KMS-11 (cell line): ENCODE results near the gene TMEM131.
"Not testable (repeated sequence)": the region's sequence is repeated elsewhere in the genome, so short reads cannot be mapped to it uniquely, and the experiment has no call there.

Source experiments
- H2AFZ ChIP-seq: fragments of 200-600 bp; sonication (generic); 2 replicates; pipeline ENCODE4 v1.6.1; 2016; ENCODE audit warnings: antibody characterized with exemption, mixed run types, low read depth
- H3K27ac ChIP-seq: fragments of 200-600 bp; sonication (generic); 2 replicates; pipeline ENCODE4 v1.6.1; 2016; ENCODE audit warnings: mild to moderate bottlenecking, mixed run types
- H3K27me3 ChIP-seq: fragments of 200-600 bp; sonication (generic); 2 replicates; pipeline ENCODE4 v1.6.1; 2017; ENCODE audit warnings: mild to moderate bottlenecking, low read depth, mixed run types, moderate library complexity; ENCODE audit not compliant: insufficient read depth
- H3K36me3 ChIP-seq: fragments of 200-600 bp; sonication (generic); 2 replicates; pipeline ENCODE4 v1.6.1; 2017; ENCODE audit warnings: mild to moderate bottlenecking, mixed run types; ENCODE audit not compliant: insufficient read depth
- H3K4me1 ChIP-seq: fragments of 200-600 bp; sonication (generic); 2 replicates; pipeline ENCODE4 v1.6.1; 2016; ENCODE audit warnings: mild to moderate bottlenecking, low read depth, mixed run types; ENCODE audit not compliant: poor library complexity, severe bottlenecking
- H3K4me2 ChIP-seq: fragments of 200-600 bp; sonication (generic); 2 replicates; pipeline ENCODE4 v1.7.0; 2016; ENCODE audit warnings: mild to moderate bottlenecking, mixed run types
- H3K4me3 ChIP-seq: fragments of 200-600 bp; sonication (generic); IDR thresholded peaks from 2 replicates; pipeline ENCODE4 v1.6.1; 2017; ENCODE audit warnings: low read depth, low read length, mixed read lengths; ENCODE audit not compliant: insufficient read depth
- H3K79me2 ChIP-seq: fragments of 200-600 bp; sonication (generic); 2 replicates; pipeline ENCODE4 v1.6.1; 2016; ENCODE audit warnings: low read depth, mixed run types; ENCODE audit not compliant: insufficient read depth
- H3K9ac ChIP-seq: fragments of 200-600 bp; sonication (generic); 2 replicates; pipeline ENCODE4 v1.6.1; 2016; ENCODE audit warnings: mild to moderate bottlenecking, mixed run types
- H4K20me1 ChIP-seq: fragments of 200-600 bp; sonication (generic); 2 replicates; pipeline ENCODE4 v1.6.1; 2016; ENCODE audit warnings: mild to moderate bottlenecking, mixed run types; ENCODE audit not compliant: insufficient read depth
- TF ChIP-seq, protein P1 (sequence below): fragments of 200-600 bp; sonication (generic); conservative IDR thresholded peaks from 2 replicates; pipeline ENCODE4 v1.6.1; 2017; ENCODE audit warnings: low read depth, mild to moderate bottlenecking, antibody characterized with exemption, low read length, moderate library complexity, mixed read lengths

Gene TMEM131

GRCh38 chr2:97849881-97850528 is 145.7 kb downstream of the TMEM131 start:
- peaks cover 11% of the 10 kb centered on the region for H3K4me1 ChIP-seq
- no peak overlapping the region for H2AFZ ChIP-seq
- no peaks in the 10 kb centered on the region for H3K27me3 ChIP-seq
- H3K4me3 ChIP-seq = no peak overlapping the region
- no peak overlapping the region for H3K4me2 ChIP-seq
- no peaks in the 10 kb centered on the region for H3K79me2 ChIP-seq
- TF ChIP-seq, protein P1, sequence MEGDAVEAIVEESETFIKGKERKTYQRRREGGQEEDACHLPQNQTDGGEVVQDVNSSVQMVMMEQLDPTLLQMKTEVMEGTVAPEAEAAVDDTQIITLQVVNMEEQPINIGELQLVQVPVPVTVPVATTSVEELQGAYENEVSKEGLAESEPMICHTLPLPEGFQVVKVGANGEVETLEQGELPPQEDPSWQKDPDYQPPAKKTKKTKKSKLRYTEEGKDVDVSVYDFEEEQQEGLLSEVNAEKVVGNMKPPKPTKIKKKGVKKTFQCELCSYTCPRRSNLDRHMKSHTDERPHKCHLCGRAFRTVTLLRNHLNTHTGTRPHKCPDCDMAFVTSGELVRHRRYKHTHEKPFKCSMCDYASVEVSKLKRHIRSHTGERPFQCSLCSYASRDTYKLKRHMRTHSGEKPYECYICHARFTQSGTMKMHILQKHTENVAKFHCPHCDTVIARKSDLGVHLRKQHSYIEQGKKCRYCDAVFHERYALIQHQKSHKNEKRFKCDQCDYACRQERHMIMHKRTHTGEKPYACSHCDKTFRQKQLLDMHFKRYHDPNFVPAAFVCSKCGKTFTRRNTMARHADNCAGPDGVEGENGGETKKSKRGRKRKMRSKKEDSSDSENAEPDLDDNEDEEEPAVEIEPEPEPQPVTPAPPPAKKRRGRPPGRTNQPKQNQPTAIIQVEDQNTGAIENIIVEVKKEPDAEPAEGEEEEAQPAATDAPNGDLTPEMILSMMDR = no peak
- no peak overlapping the region for H3K9ac ChIP-seq
- no peaks in the 10 kb centered on the region for H3K36me3 ChIP-seq
- no peak overlapping the region for H3K27ac ChIP-seq
- H4K20me1 ChIP-seq = no peaks in the 10 kb centered on the region; the same call in 1 of the 2 replicates

- Histone ChIP-seq H4K20me1 (no peaks in the 10 kb centered on the region; the same call in 1 of the 2 replicates), H3K4me1 (peaks cover 11% of the 10 kb centered on the region), H2AFZ (no peak overlapping the region), H3K36me3 (no peaks in the 10 kb centered on the region), H3K79me2 (no peaks in the 10 kb centered on the region), H3K27me3 (no peaks in the 10 kb centered on the region), H3K4me3 (no peak overlapping the region), H3K9ac (no peak overlapping the region), H3K27ac (no peak overlapping the region), H3K4me2 (no peak overlapping the region)
- TF ChIP-seq, protein P1 = no peak
Observed at GRCh38 chr2:97848306-97848705, 147.4 kb downstream of the TMEM131 start.

- H3K9ac ChIP-seq, H3K79me2 ChIP-seq, H3K27me3 ChIP-seq, H3K4me3 ChIP-seq, H3K27ac ChIP-seq, H4K20me1 ChIP-seq, H2AFZ ChIP-seq, H3K4me2 ChIP-seq, H3K36me3 ChIP-seq: not testable (repeated sequence)
- peaks cover 11% of the 10 kb centered on the region for H3K4me1 ChIP-seq
Observed at GRCh38 chr2:97846716-97847115, 149.0 kb downstream of the TMEM131 start.

- Histone ChIP-seq H2AFZ (no peak overlapping the region), H3K9ac (no peak overlapping the region), H4K20me1 (no peaks in the 10 kb centered on the region; the same call in 1 of the 2 replicates), H3K4me3 (no peak overlapping the region), H3K27me3 (no peaks in the 10 kb centered on the region), H3K27ac (no peak overlapping the region), H3K36me3 (no peaks in the 10 kb centered on the region), H3K4me1 (peaks cover 11% of the 10 kb centered on the region), H3K79me2 (no peaks in the 10 kb centered on the region), H3K4me2 (no peak overlapping the region)
- TF ChIP-seq, protein P1 = no peak
Observed at GRCh38 chr2:97845818-97846217, 149.9 kb downstream of the TMEM131 start.

DNA sequence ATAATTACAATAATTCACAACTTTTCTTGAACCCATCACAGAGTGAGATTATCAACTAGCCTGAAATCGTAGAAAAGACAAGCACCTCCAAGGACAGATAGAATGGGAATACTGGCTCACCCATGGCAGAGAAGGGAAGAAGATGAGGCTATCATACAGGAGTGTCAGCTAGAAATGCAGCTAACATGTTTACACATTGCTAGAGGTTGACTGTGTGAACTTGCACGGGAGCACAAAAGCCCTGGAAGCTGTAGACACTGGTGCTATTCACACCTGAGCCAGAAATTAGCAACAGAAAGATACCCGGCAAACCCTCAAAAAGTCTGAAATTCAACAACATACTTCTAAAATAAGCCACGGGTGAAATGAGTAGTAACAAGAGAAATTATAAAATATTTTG is 150.6 kb downstream of the TMEM131 start:
- Histone ChIP-seq H3K79me2 (no peaks in the 10 kb centered on the region), H3K4me3 (no peak overlapping the region), H2AFZ (no peak overlapping the region), H3K36me3 (no peaks in the 10 kb centered on the region), H3K27me3 (no peaks in the 10 kb centered on the region), H3K4me1 (peaks cover 4% of the 10 kb centered on the region), H3K4me2 (no peak overlapping the region), H3K27ac (no peak overlapping the region), H4K20me1 (no peaks in the 10 kb centered on the region; the same call in 1 of the 2 replicates), H3K9ac (no peak overlapping the region)
- TF ChIP-seq, protein P1 = no peak
